SKM-1 treated with dmso at 0.1 percent for 144 hours (cell line): ENCODE data around the gene MACROD1.

ENCODE experiments used
- DNase-seq: peaks from one replicate; lab custom pipeline; 2025; ENCODE audit not compliant: unreplicated experiment; lab: John Stamatoyannopoulos, UW

Gene MACROD1

DNA sequence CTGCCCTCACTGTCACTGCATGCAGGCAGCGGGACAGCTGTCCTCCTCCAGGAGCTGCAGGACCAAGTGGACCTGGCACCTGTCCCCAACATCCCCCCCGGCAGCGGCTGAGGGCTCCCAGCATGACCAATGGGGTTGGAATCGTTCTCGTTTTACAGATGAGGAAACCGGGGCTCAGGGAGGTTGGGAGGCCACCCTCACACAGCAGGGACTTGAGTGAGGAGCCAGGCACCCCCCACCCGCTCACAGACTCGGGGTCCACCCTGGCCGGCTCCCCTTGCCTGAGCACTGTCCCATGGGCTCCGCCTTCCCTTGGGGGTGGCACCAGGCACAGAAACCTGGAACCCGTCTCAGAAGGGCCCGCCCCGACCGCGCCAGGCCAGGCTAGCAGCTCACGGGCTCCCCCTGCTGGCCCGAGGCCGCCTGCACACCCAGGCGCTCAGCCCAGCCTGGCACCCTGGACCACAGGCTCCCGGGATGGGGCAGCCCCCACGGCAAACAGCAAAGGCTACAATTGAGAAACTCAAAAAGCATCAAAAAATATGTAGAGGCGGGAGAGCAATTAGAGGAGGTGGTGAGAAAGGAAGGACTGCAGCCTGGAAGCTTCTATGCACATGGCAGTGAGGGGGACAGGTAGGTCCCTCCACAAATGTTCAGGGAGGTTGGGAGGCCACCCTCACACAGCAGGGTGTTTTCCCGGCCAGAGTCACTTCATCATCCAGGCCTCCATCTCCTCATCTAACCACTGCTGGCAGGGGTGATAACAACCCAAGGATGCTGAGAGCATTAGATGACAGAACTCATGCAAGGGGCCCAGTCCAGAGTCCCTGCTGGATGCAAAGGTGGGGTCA lies 12.8 kb downstream of the MACROD1 start:
- peak; percentile 11 for DNase-seq

DNA sequence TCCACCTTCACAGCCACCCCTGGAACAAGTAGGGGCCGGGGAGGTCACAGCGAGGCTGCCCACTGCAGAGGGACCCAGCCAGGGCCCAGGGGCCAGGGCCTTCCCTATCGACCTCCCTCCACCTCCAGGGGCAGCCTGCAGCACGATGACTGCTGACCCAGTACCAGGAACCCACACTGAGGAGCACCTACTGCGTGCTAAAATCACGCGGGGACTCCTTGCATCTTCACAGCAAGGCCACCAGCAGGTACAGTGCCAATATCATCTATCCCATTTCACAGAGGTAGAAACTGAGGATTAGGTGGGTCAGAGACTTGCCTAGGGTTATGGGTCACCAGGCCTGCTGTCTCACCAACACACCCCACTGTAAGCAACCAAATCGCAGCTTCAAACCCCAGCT lies 14.6 kb downstream of the MACROD1 start:
- DNase-seq, result no peak

DNA sequence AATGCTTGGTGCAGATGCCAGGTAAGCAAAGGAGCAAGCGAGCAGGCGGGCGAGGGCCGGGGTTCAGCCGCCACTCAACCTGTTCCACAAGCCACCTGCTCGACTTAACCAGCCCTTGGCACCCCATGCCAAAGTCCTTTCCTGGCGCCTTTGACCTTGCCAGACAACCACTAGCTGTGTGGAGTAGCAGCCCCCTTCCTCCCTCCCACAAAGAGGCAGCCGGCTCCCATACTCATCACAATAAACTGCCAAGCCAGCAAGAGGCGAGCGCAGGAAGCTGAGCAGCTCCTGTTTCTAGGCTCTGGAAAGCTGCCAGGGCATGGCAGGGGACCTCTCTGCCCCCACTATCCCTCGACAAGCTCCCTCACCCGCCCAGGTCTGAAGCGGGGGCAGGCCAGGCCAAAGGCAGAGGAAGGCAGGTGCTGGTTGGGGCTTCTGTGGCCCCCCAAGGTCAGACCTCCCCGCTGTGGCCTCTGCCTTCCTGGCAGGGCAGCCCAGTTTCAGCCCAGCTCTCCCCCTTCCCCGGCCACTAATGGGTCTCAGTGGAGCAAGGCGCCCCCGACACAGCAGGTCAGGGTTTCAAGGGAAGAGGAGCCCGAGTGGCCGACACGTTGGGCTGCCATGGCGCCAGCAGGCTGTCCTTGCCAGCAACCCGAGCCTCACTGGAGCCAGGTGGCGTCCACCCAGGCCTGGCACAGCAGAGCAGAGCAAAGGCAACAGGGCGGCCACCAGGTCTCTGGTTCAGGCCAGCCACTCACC lies 15.3 kb downstream of the MACROD1 start:
- DNase-seq, result no peak

DNA sequence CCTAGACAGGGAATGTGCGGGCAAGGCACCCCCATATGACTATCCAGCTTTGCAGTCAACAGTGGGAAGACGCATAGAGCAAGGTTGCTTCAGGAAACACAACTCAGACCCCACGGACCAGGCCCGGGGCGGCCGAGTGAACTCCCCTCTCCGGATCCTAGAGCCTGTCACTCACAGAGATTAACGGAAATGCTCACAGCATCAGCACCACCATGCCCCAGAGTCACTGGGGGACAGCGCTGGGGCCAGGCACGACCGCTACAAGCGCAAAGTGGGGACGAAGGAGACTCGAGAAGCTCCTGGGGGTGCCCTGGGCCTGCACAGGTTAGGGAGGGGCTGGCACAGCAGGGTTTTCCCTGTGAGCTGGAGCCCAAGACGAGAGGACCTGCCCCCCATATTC lies 15.9 kb downstream of the MACROD1 start:
- no peak for DNase-seq

DNA sequence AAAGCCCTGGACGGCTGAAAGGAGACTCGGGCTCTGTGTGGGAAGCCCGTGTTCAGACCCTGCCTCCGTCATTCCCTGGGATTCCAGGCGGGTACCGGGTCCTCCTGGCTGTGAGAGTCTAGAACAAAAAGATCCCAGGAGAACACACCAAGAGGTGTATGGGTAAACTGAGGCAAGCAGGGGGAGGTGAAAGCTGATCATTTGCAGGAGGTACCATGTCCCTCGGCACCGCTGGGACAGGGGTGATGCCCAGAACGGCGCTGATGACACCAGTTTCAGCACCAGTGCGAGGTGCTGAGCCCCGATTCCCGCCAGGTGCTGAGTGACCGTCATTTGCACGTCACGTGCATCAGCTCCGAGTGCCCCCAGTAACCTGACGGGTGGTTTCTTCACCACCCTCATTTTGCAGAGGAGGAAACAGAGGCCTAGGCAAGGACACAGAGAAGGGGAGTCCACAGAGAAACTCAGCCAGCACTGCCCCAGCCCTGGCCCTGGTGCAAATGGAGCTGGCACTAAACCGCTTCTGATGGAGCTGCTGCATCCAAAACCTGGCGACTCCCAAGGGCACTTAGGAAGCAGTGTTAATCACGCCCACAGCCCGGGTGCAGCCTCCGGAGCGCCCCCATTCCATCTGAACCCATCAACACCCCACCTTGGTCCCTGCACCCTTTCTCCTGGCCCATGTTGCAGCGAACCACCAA lies 16.8 kb downstream of the MACROD1 start:
- no peak for DNase-seq

DNA sequence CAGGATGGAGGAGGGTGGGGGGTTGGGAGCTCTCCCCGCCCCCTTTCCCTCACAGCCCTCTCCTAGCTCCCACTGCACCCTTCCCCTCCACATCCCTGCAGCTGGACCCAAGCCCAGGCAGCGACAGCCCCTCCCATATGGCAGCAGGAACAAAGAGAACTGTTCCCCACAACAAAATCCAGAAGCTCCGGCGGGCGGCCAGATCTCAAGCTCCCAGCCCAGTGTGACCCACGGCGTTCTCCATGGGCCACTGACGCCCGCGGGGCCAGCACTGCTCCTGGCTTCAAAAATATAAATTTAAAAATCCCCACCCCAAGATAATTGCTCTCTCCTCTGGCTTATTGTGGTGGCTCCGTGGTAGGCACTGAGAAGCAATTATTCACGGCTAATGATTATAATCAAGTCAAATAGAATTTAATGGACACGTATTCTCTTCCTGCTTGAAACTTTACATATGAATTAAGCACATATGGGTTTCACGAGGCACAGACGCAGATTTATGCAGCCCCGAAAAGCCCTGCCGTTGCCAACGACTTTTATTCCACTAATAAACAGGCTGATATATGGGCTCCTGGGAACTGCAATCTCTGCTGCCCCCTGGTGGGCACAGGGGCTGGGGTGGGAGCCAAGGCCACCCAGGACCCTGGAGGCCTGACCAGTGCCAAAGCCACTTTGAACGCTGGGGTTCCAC lies 17.5 kb downstream of the MACROD1 start:
- no peak for DNase-seq

DNA sequence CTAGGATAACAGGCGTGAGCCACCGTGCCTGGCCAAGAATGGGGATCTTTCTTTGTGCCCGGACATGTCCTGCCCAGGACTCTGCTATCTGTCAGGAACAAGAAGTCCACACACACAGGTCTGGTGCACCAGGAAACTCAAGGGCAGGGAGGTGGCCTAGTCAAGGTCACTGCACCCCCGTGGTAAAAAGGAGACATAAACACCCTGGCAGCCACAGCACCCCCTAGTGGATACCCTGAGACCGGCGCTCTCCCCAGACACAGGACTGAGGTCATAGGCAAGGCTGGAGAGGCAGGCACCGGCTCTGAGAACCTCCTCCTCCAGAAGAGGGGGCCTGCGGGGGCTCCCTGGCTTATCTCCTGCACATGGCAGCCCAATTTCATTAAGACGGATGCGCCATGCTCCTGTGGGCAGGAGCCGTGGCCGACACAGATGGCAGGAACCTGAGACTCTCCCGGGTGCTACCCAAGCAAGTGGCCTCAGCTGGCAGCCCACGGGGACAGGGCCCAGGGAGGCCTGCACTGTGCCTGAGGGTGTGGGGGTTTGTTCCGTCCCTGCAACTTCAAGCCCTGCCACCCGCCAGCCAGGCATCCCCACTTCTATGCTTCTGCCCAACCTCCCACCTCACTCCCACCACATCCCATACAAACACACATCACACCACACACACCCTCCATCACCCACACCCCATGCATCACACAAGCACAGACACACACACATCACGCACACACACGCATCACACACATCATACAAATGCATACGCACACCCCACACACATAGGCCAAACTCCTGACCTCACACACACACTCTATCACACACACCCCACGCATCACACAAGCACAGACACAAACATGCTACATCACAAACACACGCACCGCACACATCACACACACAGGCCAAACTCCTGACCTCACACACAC lies 19.6 kb downstream of the MACROD1 start:
- peak; percentile 50 for DNase-seq

DNA sequence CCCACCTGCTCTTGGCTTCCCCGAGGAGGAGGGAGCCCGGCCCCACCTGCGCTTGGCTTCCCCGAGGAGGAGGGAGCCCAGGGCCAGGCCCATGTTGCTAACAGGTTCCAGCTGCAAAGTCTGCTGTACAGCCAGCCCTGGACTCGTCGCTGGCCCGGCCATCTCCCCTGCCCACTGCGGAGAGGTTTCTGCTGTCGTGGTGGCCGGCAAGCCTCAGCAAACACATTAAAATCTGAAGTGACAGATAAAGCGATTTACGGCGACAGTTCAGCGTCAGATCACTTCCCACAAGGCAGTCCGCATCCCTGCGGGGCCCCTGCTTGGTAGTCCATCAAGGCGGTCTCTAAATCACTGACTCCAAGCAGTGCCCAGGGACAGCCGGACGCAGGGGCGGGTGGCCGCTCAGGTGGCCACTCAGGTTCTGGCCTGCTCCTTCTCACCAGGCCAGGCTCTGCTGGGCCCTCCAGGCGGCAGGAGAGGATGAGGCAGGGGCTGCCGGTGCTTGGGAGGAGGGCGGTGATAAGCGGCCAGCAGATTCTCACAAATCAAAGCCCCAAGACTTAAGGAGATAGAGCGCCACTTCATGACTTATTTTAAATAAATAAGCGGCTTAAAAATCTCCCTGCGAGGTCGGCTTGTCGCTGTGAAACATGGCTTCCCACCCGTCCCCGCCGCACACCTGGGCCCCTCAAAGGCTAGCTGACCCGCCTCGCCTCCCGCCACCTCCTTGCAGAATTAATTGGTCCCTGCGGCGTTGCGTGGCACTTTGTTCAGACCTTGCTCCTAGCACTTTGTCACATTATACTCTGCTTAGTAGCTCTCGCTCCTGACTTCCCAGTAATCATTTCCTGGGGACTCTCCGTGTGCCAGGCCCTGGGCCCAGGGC lies 21.1 kb downstream of the MACROD1 start:
- DNase-seq, result no peak

DNA sequence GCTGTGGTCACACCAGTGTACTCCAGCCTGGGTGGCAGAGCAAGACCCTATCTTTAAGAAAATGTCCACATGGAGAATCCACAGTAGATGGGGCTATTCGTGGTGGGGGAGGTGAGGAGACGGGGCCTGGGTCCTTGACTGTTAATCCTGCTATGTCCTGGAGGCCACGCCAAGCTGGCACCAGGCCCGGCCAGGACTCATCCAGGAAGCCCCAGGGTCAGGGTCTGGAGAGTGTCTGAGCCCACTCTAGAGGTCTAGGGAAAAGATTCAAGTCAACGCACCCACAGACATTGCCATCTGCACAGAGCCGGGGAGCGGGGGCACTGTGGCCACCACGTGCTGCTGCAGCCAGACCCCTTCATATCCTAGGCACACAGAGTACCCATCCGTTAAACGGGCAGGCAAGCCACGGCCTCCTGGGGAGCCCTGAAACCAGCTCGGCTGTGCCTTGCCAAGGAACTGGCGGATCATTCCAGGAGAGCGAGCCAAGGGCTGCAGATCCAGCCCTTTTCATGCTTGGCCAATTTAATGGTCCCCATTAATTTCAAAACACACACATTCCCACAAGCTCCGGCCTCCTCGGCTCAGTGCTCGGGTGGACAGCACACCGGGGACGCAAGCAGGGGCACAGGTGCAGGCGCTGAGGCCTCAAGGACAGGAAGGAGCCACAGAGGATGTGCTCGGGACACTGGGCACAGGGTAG lies 24.7 kb downstream of the MACROD1 start:
- DNase-seq, result no peak

DNA sequence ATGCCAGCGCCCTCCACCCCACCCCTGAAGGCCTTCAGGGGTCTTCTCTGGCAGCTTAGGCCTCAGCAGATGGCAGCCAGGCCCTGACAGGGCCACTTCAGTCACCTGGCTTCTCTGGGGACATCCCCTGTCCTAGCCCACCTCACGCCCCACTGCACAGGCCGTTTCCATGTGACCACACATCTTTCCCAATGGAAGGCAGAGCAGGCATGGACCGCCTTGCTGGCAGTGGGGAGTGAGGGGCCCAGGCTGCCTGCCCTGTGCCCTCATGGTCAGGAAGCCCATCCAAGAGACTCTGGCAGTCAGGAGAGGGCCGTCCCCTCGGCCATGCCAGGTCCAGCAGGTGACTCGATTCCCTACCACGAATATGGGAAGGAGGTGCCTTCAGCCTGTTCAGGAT lies 25.8 kb downstream of the MACROD1 start:
- DNase-seq, result no peak

DNA sequence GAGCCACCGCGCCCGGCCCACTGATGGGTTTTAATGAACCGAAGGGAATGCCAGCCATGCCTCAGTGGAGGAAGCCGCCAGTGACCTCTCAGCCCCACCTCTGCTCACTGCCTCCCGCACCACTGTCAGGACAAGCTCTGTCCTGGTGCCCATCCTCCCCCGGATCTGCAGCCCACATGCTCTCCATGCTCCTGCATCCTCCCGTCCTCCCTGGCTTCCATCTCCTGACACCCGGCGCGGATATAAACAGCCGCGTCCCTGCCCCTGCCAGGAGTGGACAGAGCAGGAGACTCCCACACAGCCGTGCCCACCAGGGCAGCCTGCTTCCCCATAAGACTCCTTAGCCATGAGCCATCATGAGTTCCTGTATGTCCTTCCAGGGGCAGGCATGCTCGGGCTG lies 26.9 kb downstream of the MACROD1 start:
- DNase-seq, result no peak

DNA sequence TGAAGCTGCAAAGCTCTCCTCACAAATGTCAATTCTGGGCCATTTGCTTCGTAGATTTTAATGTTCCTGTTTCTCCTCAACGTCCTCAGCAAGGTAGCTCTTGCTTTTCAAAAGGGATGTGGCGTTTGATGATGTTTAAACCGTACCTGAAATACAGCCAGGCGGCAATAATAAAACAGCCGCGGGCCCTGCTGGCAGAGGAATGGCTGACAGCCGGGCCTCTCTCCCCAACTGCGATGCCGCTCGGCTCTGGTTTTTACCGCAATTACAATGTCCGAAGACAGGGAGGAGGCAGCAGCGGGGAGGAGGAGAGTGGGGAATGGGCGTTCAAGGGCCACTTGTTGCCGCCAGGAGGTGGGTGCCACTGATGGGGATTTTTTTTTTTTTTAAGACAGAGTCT lies 27.5 kb downstream of the MACROD1 start:
- no peak for DNase-seq

DNA sequence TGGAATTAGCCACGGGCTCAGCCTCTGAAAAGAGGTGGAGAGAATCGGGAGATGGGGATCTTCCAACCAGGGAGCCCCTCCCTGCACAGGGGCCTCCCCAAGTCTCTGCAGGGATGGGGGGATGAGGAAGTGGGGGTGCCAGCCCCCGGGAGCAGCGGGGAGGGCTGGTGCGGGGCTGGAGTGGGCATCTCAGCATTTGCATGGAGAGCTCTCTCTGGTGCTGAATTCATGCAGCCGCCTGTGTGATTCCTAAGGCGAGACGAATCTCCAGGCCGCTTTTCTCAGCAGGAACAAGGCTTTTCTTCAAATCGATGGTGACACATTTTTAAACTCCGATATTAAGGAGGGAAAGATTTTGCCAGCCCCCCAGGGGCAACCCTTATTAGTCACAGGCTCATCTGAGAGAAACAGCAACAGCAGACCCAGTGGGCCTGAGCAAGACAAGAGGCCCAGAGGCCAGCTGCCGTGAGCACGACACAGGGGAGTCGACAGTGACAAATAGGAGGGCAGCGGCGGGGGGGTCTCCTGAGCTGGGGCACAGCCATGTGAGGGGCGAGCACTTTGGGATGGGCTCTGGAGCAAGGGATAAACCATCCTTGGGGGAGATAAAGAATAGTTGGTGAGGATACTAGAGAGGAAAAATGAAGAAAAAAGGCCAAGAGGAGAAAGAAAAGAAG lies 29.0 kb downstream of the MACROD1 start:
- no peak for DNase-seq

DNA sequence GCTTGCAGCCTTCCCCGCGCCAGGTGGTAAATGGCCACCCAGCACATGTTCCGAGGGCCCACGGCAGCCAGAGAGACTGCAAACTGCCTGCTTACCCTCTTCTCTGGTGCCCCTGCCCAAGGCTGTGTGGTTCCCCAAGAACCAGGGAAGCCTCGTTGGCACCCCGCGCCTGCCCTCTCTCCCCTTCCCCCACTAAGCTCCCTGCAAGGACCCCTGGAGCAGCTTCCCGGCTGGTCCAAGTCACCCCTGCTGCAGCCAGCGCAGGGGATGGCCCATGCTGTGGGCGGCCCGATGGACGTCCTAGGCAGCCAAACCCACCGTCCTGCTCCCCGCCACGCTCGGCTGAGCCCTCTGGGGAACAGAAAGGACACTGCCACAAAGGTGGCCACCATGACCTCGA lies 30.2 kb downstream of the MACROD1 start:
- no peak for DNase-seq

DNA sequence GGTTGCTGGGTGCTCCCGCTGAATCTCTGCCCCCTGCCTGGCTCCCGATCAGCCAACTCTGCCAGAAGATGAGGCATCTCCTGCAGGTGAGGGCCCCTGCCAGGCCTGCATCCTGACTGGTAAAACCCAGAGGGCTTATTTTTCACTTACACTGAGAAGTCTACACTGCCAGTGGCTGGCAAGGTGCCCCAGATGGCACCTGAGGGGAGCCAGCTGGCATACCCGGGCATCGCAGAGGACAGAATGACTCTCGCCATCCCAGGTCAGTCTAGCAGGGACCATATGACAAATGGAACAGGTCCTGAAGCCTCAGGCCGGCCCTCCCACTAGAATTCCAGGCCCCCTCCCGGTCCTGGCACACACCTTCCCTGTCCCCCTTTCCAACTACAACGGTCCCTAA lies 30.9 kb downstream of the MACROD1 start:
- DNase-seq, result no peak

DNA sequence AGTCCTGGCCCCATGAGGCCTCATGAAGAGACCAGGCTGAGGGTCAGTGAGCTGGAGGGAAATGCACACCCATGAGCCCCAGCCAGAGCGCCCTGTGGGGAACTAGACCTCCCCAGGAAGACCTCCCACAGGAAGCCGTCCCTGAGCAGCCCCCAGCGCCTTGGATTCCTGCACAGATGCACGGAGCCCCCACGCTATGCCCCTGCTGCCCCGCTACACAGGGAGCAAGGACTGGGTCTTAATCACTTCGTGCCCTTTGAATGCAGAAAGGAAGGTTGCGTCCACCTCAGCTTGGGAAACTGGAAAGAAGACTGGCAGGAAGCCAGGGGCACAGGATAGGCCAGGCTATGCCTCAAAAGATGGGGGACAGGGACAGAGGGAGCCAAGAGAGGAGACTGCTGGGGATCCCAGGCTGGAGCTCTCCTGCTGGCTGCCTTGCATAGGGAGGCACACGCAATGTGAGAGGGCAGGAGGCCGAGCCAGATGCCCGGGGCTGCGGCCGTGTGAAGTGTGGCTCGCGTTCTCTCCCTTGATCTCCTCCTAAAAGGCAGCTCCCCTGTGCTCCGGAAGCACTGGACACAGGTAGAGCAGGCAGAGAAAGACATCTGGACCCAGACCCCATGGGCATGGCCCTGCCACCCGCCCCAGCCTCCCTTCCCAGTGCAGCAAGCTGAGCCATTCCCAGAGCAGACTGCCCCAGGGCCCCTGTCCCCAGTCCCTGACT lies 32.8 kb downstream of the MACROD1 start:
- DNase-seq, result no peak

DNA sequence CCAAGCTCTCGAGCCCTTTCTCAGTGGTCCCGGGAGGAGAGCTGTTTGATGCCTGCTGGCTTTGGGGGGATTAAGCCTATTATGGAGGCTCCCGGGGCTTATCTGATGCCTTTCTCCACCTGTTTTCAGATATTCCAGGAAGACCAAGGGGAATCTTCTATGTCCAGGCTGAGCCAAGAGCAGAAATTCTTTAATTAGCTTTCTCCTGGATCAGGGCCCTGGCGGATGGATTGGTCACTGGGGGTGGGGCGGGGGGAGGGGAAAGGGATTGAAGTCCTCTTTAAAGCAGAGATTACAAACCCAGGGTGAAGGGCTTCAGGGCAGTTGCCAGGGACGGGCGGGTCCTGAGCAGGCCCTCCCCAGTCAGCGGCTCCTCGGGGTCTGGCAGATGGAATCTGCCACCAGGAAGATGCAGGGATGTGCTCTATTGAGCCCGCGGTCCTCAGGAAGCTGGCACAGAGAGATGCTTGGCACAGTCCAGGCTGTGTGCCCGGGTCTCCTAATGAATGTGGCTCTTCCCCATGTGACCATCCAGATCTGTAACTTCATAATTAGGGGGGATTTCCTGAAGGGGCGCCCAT lies 33.6 kb downstream of the MACROD1 start:
- no peak for DNase-seq
